ENCODE measurements around the gene CBX5.

The CBX5 gene

DNA sequence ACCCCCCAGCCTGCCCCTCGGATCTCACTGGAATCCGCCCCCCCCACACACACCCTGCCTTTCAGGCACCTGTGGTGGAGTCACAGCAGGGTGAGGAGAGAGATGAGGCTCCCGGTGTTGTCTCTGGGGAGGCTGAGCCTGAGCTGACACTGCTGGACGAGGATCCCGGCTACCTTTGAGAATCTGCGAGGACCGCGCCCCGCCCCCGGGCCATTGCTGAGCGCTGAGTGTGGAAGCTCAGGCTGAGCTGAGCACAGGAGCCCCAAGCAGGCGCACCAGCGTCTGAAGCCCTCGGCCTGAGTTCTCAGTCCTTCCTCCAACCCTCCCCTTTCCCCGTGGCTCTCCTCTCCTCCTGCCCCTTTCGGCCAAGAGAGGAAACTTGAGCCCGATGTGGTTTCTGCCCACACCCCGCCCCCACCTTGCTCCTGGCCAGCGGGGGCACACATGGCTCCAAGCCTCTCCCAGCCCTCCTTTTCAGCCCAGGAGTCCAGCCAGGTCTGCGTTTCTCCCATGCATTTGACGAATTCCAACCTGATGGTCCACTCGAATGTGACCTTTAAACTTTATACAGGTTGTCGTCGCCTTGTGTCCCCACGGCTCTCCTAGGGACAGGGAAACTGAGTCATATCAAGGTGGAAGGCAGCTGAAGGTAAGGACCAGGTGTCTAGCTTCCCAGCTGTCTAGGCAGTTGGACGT lies 21.0 kb upstream of the CBX5 start, which contains the start of gene NFE2:
Gene NFE2, minus strand, starts transcription at position 284 of the 696 bp plus-strand sequence. CDS start 5,767 bp downstream, outside the sequence.
- TF ChIP-seq CTCF (IDR thresholded peaks at IDR 0.05; ENCODE audit: low read depth, low read length), result no peak; the same call in 1 of the 2 replicates
- H3K9me3 ChIP-seq (ENCODE audit: severe bottlenecking), result no peaks in the 10 kb centered on the region
- peak; percentile 77 for DNase-seq
- peak within 1 kb of the TSS; percentile 25 for H3K4me3 ChIP-seq (ENCODE audit: low read depth, low read length)
- no peaks in the 10 kb centered on the region for H3K27me3 ChIP-seq (ENCODE audit: insufficient read depth, low read depth, severe bottlenecking)
- no peaks in the 10 kb centered on the region for H3K36me3 ChIP-seq
- no peak within 1 kb of the TSS for H3K27ac ChIP-seq

DNA sequence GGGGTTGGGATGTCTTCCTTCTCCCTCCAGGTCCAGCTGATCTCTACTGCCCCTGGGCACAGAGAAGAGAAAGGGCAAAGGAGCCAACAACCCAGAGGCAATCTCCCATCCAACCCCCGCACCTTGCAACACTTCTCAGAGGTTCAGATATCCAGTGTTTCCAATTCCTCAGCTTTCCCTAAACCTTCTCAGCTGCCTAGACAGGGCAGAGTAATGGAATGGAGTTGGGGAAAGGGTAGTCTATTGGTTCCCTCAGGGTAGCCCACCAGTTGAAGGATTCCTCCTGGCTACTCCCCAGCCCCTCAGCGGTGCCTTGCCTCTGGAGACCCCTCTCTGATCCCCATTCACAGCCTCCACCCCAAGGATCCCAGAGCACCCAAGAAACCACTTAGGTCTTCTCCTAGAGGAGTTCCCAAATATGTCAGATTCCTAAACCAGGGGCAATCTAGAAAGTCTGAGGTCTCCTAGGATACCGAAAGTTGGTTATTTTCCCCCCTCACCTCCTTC lies 20.4 kb upstream of the CBX5 start:
- DNase-seq, result no peak
- peak overlapping the region; percentile 25; the same call in 1 of the 2 replicates for H3K4me3 ChIP-seq (ENCODE audit: low read depth, low read length)

DNA sequence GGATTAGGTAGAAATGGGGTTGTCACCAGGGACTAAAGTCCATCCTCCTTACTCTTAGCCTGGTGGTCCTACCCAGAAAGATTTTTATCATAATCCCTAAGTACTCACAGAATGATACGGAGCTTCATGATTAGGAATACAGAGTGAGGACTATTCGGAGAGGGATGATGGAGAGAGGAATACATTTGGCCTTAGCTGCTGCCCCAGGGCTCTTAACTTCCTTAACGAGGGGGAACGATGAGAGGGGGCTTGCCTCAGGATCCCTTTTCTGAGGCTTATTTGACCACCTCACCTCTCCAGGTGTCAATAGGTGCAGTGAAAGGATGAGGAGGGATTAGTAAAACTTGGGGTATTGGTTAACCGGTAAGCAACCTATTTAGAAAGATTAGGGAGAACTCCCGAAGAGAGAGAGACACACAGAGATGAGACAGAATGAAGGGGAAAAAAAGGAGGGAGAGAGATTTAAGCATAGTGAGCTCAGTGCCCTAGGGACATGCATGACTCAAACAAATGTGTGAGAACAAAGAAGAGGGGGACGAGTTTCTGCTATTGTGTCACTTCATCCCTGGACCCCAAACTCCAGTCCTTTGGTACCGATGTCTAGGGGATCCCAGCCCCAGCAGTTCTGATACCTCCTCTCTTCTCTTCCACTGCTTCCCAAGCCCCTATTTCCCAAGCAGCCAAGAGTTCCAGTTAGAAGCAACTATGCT lies 19.7 kb upstream of the CBX5 start:
- H3K27me3 ChIP-seq (ENCODE audit: insufficient read depth, low read depth, severe bottlenecking), result no peaks in the 10 kb centered on the region
- no peak for TF ChIP-seq CTCF (IDR thresholded peaks at IDR 0.05; ENCODE audit: low read depth, low read length)
- no peak overlapping the region for H3K4me3 ChIP-seq (ENCODE audit: low read depth, low read length)
- no peak for DNase-seq
- H3K9me3 ChIP-seq (ENCODE audit: severe bottlenecking), result no peaks in the 10 kb centered on the region
- H3K36me3 ChIP-seq, result no peaks in the 10 kb centered on the region
- H3K27ac ChIP-seq, result no peak overlapping the region

More for the DNA sequence above, 20.4 kb upstream of the CBX5 start:
- no peaks in the 10 kb centered on the region for H3K27me3 ChIP-seq (ENCODE audit: insufficient read depth, low read depth, severe bottlenecking)
- no peak for TF ChIP-seq CTCF (IDR thresholded peaks at IDR 0.05; ENCODE audit: low read depth, low read length)
- no peaks in the 10 kb centered on the region for H3K9me3 ChIP-seq (ENCODE audit: severe bottlenecking)
- H3K36me3 ChIP-seq, result no peaks in the 10 kb centered on the region
- H3K27ac ChIP-seq, result no peak overlapping the region

GRCh38 chr12:54298904-54299303 lies 19.0 kb upstream of the CBX5 start:
- Histone ChIP-seq H3K36me3 (no peaks in the 10 kb centered on the region), H3K27me3 (ENCODE audit: insufficient read depth, low read depth, severe bottlenecking) (no peaks in the 10 kb centered on the region)
- no peak for DNase-seq

DNA sequence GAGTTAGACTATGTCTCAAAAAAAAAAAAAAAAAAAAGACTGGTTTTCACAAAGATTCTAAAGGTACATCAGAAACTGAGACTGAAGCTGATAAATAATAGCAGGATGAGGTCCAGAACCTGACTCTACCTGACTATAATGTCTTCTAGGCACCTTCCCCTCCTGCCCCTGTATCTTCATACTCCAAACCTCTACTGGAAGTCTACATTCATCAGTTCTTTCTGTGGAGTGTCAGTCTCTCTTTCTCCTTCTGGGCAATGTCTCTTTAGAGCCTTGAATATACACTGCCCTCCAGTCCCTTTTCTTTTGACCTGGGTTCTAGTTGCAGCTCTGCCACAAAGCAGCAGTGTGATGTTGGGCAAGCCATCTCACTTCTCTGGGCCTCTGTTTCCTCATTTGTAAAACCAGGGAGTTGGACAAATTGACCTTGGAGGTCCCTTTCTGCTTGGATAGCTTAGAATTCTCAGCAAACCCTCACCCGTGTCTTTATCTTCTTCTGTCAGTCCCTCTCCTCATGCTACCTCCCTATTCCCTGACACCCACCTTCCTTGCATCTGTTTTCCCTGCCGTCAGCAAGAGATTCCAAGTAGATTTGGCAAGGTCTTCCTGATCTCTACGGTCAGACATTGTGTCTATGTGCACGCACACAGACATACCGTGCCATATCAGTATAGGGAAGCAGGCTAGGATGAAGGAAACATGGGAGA lies 16.6 kb upstream of the CBX5 start:
- Histone ChIP-seq H3K9me3 (ENCODE audit: severe bottlenecking) (no peaks in the 10 kb centered on the region), H3K27ac (no peak overlapping the region), H3K36me3 (no peaks in the 10 kb centered on the region), H3K27me3 (ENCODE audit: insufficient read depth, low read depth, severe bottlenecking) (no peaks in the 10 kb centered on the region), H3K4me3 (ENCODE audit: low read depth, low read length) (no peak overlapping the region)
- no peak for DNase-seq
- TF ChIP-seq CTCF (IDR thresholded peaks at IDR 0.05; ENCODE audit: low read depth, low read length), result no peak

More at GRCh38 chr12:54298904-54299303, 19.0 kb upstream of the CBX5 start:
- Histone ChIP-seq H3K27ac (no peak overlapping the region), H3K4me3 (ENCODE audit: low read depth, low read length) (no peak overlapping the region), H3K9me3 (ENCODE audit: severe bottlenecking) (no peaks in the 10 kb centered on the region)
- TF ChIP-seq CTCF (IDR thresholded peaks at IDR 0.05; ENCODE audit: low read depth, low read length), result no peak
